Prostate gland (tissue), 2 donors: Measurements from ENCODE around the gene AKNA. TPM values are rescaled to one million over a fixed set of nuclear protein-coding genes. Genes with fewer than 3 reads are reported as not detected.

Source experiments
- DNase-seq: peaks from one replicate; pipeline ENCODE4 v3.0.0-alpha.2; 2019; ENCODE audit warnings: low spot score
- H3K27ac ChIP-seq, 2 donors: fragments of 200-600 bp; sonication (generic); 2 replicates each; pipeline ENCODE4 v1.5.1; 2017 to 2019
- H3K27me3 ChIP-seq: fragments of 200-600 bp; sonication (generic); replicated peaks from 2 replicates; pipeline ENCODE4 v1.5.1; 2019; ENCODE audit not compliant: insufficient read depth
- H3K36me3 ChIP-seq, 2 donors: fragments of 200-600 bp; sonication (generic); 1 replicate in 1 of 2; 2 replicates in 1 of 2; pipeline versions ENCODE4 v1.5.1 to v1.8.1; 2017 to 2019
- H3K4me1 ChIP-seq: fragments of 200-600 bp; sonication (generic); replicated peaks from 2 replicates; pipeline ENCODE4 v1.5.1; 2019
- H3K4me3 ChIP-seq, 2 donors: fragments of 200-600 bp; sonication (generic); 2 replicates each; pipeline ENCODE4 v1.5.1; 2017 to 2019
- H3K9me3 ChIP-seq: fragments of 200-600 bp; sonication (generic); 2 replicates; pipeline ENCODE4 v1.5.1; 2017
- CTCF ChIP-seq, 4 experiments: fragments of 200-600 bp in 2 of 4; fragments of 450-650 bp in 2 of 4; sonication (generic) in 2 of 4; IDR thresholded peaks; 1 replicate in 3 of 4; 2 replicates in 1 of 4; pipeline ENCODE4 v1.5.1; 2016 to 2019; ENCODE audit warnings: antibody characterized with exemption in 4 of 4, mild to moderate bottlenecking in 2 of 4, moderate library complexity in 2 of 4
- POLR2A ChIP-seq: fragments of 450-650 bp; IDR thresholded peaks from one replicate; pipeline ENCODE4 v1.6.1; 2016; ENCODE audit warnings: antibody characterized with exemption, mild to moderate bottlenecking
- POLR2AphosphoS5 ChIP-seq: sonication (generic); formaldehyde crosslinking; IDR thresholded peaks from one replicate; pipeline ENCODE4 v1.6.1; 2017; ENCODE audit warnings: antibody characterized with exemption
- WGBS: methylation state at CpG from one replicate; pipeline ENCODE4 v1.1.5; 2018; 5-methylcytosine and 5-hydroxymethylcytosine counted together
- intact Hi-C: fragments of 100-400 bp; cut with DNase I; formaldehyde crosslinking; loops from one replicate; pipeline ENCODE4 v1.14.2; 2022
- total RNA-seq, 2 donors: library from RNA; depleted of rRNA; stranded (reverse); fragments of >200 nt; gene quantifications; one replicate each; pipeline ENCODE4 v1.1.0, GENCODE V29; 2016

Gene AKNA
- total RNA-seq, 2 donors from 2014 or later: 20.5 to 30.1 TPM

GRCh38 chr9:114403153-114403756 lies 15.5 kb upstream of the AKNA start:
- TF ChIP-seq POLR2AphosphoS5 (no peak), POLR2A (no peak), CTCF (IDR thresholded peaks at IDR 0.05) (no peak)
- WGBS: 86% methylated on average over 16 of the region's 16 CpGs
- no peak for DNase-seq
- H3K27me3 ChIP-seq: no peaks in the 10 kb centered on the region
- H3K36me3 ChIP-seq: no peaks in the 10 kb centered on the region
- intact Hi-C loops: loop anchor here (10.0 kb wide), 2 partner anchors 82 to 612 kb away; no protein-coding TSS in a partner anchor
- H3K27ac ChIP-seq: no peak overlapping the region
- H3K4me3 ChIP-seq: no peak overlapping the region
- H3K4me1 ChIP-seq: no peaks in the 10 kb centered on the region
- no peaks in the 10 kb centered on the region for H3K9me3 ChIP-seq

DNA sequence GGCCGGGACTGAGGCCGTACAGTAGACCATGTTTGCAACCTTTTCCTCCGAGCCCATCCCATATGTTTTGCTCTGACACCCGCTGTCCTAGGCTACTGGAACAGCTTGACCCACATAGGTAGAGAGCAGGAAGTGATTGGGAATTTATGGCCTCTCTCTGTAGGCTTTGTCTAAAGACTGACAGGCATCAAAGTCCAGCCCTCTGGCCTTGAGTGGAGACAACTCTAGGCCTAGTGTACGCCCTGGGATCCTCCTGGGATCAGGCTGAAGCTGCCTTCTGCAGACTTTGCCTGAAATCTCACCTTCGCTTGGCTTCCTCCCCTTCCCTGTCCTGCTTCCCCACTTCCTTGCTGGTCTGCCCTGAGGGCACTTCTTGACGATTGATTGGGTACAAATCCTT lies 13.6 kb upstream of the AKNA start:
- Histone ChIP-seq H3K27me3 (no peaks in the 10 kb centered on the region), H3K27ac (no peak overlapping the region), H3K4me1 (no peaks in the 10 kb centered on the region), H3K4me3 (no peak overlapping the region), H3K9me3 (no peaks in the 10 kb centered on the region), H3K36me3 (no peaks in the 10 kb centered on the region)
- TF ChIP-seq POLR2AphosphoS5: no peak
- no peak for TF ChIP-seq POLR2A
- TF ChIP-seq CTCF (IDR thresholded peaks at IDR 0.05): no peak
- intact Hi-C loops: loop anchor here (10.0 kb wide), 2 partner anchors 83 to 613 kb away; no protein-coding TSS in a partner anchor
- DNase-seq: no peak
- 68% methylated on average over 7 of the region's 7 CpGs for WGBS

- Histone ChIP-seq H3K27ac (no peak overlapping the region), H3K36me3 (no peaks in the 10 kb centered on the region), H3K9me3 (no peaks in the 10 kb centered on the region), H3K4me3 (no peak overlapping the region), H3K27me3 (no peaks in the 10 kb centered on the region), H3K4me1 (no peaks in the 10 kb centered on the region)
- WGBS: 68% methylated on average over 2 of the region's 2 CpGs
- no peak for DNase-seq
- TF ChIP-seq POLR2A (no peak), CTCF (IDR thresholded peaks at IDR 0.05) (no peak), POLR2AphosphoS5 (no peak)
- intact Hi-C loops: loop anchor here (10.0 kb wide), 2 partner anchors 84 to 614 kb away; no protein-coding TSS in a partner anchor
Observed at GRCh38 chr9:114400772-114401171, 13.0 kb upstream of the AKNA start.

DNA sequence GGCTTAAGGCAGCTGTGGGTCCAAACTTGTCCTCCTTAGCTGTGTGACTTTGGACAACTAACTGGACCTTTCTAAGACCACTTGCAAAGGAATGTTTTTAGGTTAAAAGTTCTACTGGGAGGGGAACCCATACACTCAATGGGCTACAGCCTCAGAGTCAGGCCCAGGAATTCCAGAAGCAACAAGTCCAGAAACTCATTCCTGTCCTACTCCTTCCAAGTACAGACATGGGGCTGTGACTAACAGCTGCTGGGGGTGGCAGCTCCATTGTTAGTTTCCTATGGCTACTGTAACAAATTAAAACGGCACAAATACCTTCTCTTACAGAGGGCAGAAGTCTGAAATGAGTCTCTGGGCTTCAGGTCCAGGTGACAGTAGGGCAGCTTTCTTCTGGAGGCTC lies 12.4 kb upstream of the AKNA start:
- intact Hi-C loops: loop anchor here (10.0 kb wide), 2 partner anchors 85 to 615 kb away; no protein-coding TSS in a partner anchor
- no peak for DNase-seq
- H3K9me3 ChIP-seq: no peaks in the 10 kb centered on the region
- no peak overlapping the region for H3K4me3 ChIP-seq
- TF ChIP-seq CTCF (IDR thresholded peaks at IDR 0.05): no peak
- no peak for TF ChIP-seq POLR2AphosphoS5
- no peak for TF ChIP-seq POLR2A
- no peak overlapping the region for H3K27ac ChIP-seq
- H3K36me3 ChIP-seq: no peaks in the 10 kb centered on the region
- peaks cover 3% of the 10 kb centered on the region for H3K4me1 ChIP-seq
- WGBS: 37% methylated on average over 1 of the region's 1 CpG
- no peaks in the 10 kb centered on the region for H3K27me3 ChIP-seq

DNA sequence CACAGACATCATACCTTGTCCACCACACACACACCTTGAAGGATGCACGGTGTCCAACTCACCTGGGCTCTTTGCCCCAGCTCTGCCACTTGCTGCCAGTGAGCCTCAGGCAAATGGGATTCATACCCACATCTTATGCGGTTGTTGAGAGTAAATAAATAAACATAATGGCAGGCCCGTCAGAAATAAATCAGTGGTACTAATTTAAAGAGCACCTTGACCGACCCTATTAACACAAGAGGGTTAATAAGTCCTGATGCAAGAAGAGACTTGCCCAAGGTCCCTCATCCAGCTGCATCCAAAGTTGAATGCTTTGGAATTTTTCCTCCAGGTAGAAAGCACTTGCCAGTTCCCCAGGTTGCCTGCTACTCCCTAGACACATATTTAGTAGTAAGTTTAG lies 11.6 kb upstream of the AKNA start:
- 42% methylated on average over 4 of the region's 4 CpGs for WGBS
- TF ChIP-seq POLR2A (no peak), POLR2AphosphoS5 (no peak), CTCF (IDR thresholded peaks at IDR 0.05) (no peak)
- no peak for DNase-seq
- no peaks in the 10 kb centered on the region for H3K27me3 ChIP-seq
- H3K9me3 ChIP-seq: no peaks in the 10 kb centered on the region
- H3K4me3 ChIP-seq: no peak overlapping the region
- H3K4me1 ChIP-seq: peaks cover 11% of the 10 kb centered on the region
- H3K27ac ChIP-seq: no peak overlapping the region
- H3K36me3 ChIP-seq: no peaks in the 10 kb centered on the region
- intact Hi-C loops: loop anchor here (10.0 kb wide), 2 partner anchors 185 to 215 kb away; partner anchors contain the start of genes ATP6V1G1 and TMEM268
